Measurements from ENCODE around the gene OR52H1.

OR52H1 gene

DNA sequence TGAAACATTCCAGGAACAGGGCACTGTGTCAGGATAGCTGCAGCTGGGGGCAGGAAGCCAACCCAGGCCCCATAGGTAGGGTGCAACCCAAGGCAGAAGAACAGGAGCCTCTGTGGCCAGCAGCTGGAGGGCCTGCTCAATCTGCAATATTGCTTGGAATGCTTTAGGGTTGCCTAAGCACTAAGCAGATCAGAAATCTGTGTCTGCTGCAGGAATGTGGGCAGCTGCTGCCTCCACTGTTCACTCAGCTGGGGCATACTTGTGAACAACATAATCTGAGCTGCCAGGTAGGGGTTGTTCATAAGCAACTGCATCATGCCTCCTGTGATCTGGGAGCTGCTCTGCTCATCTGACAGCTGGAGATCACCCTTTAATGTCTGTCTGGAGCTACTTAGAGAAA lies 33.5 kb downstream of the OR52H1 start:
- Histone ChIP-seq H3K9me3 (ENCODE audit: insufficient read depth, low read depth, low read length) (no peaks in the 10 kb centered on the region), H3K27me3 (ENCODE audit: insufficient read depth, low read length, poor library complexity, severe bottlenecking) (no peaks in the 10 kb centered on the region), H3K4me2 (ENCODE audit: low read depth, low read length, poor library complexity, severe bottlenecking) (no peak overlapping the region), H3K9me2 (replicated peaks; ENCODE audit: low read depth, low read length) (no peaks in the 10 kb centered on the region), H3K4me1 (ENCODE audit: insufficient read depth, low read length, poor library complexity, severe bottlenecking) (no peaks in the 10 kb centered on the region), H3K36me3 (ENCODE audit: insufficient read depth, low read length) (no peaks in the 10 kb centered on the region), H2AFZ (ENCODE audit: low read length) (no peak overlapping the region), H3K79me2 (ENCODE audit: insufficient read depth, low read length) (no peaks in the 10 kb centered on the region), H3K9ac (ENCODE audit: low read depth, low read length, poor library complexity, severe bottlenecking) (no peak overlapping the region), H3K4me3 (ENCODE audit: low read length, poor library complexity, severe bottlenecking) (no peak overlapping the region), H4K20me1 (ENCODE audit: insufficient read depth, low read length, poor library complexity, severe bottlenecking) (no peaks in the 10 kb centered on the region), H3F3A (ENCODE audit: low read depth) (no peaks in the 10 kb centered on the region)
- no peak for TF ChIP-seq EZH2phosphoT487 (IDR thresholded peaks at IDR 0.05; ENCODE audit: borderline replicate concordance)
- TF ChIP-seq CTCF (conservative IDR thresholded peaks at IDR 0.05; ENCODE audit: low read length), result no peak

DNA sequence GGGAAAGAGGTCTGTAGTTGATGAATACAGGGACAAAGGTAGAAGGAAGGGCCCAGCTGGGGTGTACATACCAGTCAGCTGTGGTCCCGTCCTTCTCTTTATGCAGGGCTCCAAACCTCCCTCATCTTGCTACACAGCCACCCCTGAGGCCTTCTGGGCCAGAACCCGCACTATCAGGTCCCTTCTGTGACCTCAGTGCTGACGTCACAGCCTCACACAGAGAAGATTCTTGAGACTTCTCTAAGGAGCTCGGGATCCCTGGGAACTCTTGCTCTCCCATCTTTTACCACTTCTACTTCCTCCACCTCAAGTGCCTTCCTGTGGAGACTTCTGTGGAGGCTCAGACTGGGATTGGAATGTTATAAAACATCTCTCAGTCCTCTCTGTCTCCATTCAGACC lies 38.5 kb downstream of the OR52H1 start, which contains the start of gene UBQLN3:
Gene UBQLN3, minus strand, starts transcription at position 155 of the 400 bp plus-strand sequence. CDS start 399 bp downstream, outside the sequence.
- no peak within 1 kb of the TSS for H2AFZ ChIP-seq (ENCODE audit: low read length)
- no peaks in the 10 kb centered on the region for H4K20me1 ChIP-seq (ENCODE audit: insufficient read depth, low read length, poor library complexity, severe bottlenecking)
- TF ChIP-seq CTCF (conservative IDR thresholded peaks at IDR 0.05; ENCODE audit: low read length), result no peak
- TF ChIP-seq EZH2phosphoT487 (IDR thresholded peaks at IDR 0.05; ENCODE audit: borderline replicate concordance), result no peak
- H3K9ac ChIP-seq (ENCODE audit: low read depth, low read length, poor library complexity, severe bottlenecking), result no peak within 1 kb of the TSS
- H3K36me3 ChIP-seq (ENCODE audit: insufficient read depth, low read length), result no peaks in the 10 kb centered on the region
- H3F3A ChIP-seq (ENCODE audit: low read depth), result no peaks in the 10 kb centered on the region
- no peaks in the 10 kb centered on the region for H3K27me3 ChIP-seq (ENCODE audit: insufficient read depth, low read length, poor library complexity, severe bottlenecking)
- H3K4me2 ChIP-seq (ENCODE audit: low read depth, low read length, poor library complexity, severe bottlenecking), result no peak within 1 kb of the TSS
- H3K9me2 ChIP-seq (replicated peaks; ENCODE audit: low read depth, low read length), result no peaks in the 10 kb centered on the region
- no peaks in the 10 kb centered on the region for H3K9me3 ChIP-seq (ENCODE audit: insufficient read depth, low read depth, low read length)
- H3K79me2 ChIP-seq (ENCODE audit: insufficient read depth, low read length), result no peaks in the 10 kb centered on the region
- H3K4me1 ChIP-seq (ENCODE audit: insufficient read depth, low read length, poor library complexity, severe bottlenecking), result no peaks in the 10 kb centered on the region
- no peak within 1 kb of the TSS for H3K4me3 ChIP-seq (ENCODE audit: low read length, poor library complexity, severe bottlenecking)

DNA sequence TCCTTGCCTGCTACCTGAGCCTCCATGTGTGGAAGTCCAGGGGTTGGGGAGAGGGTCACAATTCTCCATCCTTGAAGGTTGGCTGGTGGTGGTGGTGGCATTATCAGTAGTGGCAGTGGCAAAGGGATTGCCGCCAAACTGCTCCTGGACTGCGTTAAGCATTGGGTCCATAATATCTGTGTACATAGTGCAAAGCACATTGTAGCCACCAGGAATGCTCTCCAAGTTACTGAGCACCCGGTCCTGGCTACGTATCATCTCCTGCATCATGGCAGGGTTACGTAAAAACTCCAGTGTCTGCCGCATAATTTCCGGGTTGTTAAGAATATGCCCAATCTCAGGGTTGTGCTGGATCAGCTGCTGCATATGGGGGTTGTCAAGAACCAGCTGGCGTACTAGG lies 39.7 kb downstream of the OR52H1 start:
- TF ChIP-seq CTCF (conservative IDR thresholded peaks at IDR 0.05; ENCODE audit: low read length) (no peak), EZH2phosphoT487 (IDR thresholded peaks at IDR 0.05; ENCODE audit: borderline replicate concordance) (no peak)
- H3K4me3 ChIP-seq (ENCODE audit: low read length, poor library complexity, severe bottlenecking), result no peak overlapping the region
- no peaks in the 10 kb centered on the region for H3K9me3 ChIP-seq (ENCODE audit: insufficient read depth, low read depth, low read length)
- no peak overlapping the region for H3K4me2 ChIP-seq (ENCODE audit: low read depth, low read length, poor library complexity, severe bottlenecking)
- no peak overlapping the region for H3K9ac ChIP-seq (ENCODE audit: low read depth, low read length, poor library complexity, severe bottlenecking)
- no peak overlapping the region for H2AFZ ChIP-seq (ENCODE audit: low read length)
- no peaks in the 10 kb centered on the region for H3K36me3 ChIP-seq (ENCODE audit: insufficient read depth, low read length)
- H3K9me2 ChIP-seq (replicated peaks; ENCODE audit: low read depth, low read length), result no peaks in the 10 kb centered on the region
- H3K27me3 ChIP-seq (ENCODE audit: insufficient read depth, low read length, poor library complexity, severe bottlenecking), result no peaks in the 10 kb centered on the region
- H3K79me2 ChIP-seq (ENCODE audit: insufficient read depth, low read length), result no peaks in the 10 kb centered on the region
- no peaks in the 10 kb centered on the region for H4K20me1 ChIP-seq (ENCODE audit: insufficient read depth, low read length, poor library complexity, severe bottlenecking)
- H3F3A ChIP-seq (ENCODE audit: low read depth), result no peaks in the 10 kb centered on the region
- no peaks in the 10 kb centered on the region for H3K4me1 ChIP-seq (ENCODE audit: insufficient read depth, low read length, poor library complexity, severe bottlenecking)

Measured in Loucy (cell line).